HL-60/S4 treated with retinoic acid at 250 ng/mL for 4 days and 3 days (cell line): ENCODE results near the gene CPED1.

Experiments used
- in situ Hi-C: fragments of 300-500 bp; cut with MboI; formaldehyde crosslinking; loops from 2 replicates; pipeline ENCODE4 v1.7.0; 2022; ENCODE audit warnings: low sequenced_read_pairs

The CPED1 gene

DNA sequence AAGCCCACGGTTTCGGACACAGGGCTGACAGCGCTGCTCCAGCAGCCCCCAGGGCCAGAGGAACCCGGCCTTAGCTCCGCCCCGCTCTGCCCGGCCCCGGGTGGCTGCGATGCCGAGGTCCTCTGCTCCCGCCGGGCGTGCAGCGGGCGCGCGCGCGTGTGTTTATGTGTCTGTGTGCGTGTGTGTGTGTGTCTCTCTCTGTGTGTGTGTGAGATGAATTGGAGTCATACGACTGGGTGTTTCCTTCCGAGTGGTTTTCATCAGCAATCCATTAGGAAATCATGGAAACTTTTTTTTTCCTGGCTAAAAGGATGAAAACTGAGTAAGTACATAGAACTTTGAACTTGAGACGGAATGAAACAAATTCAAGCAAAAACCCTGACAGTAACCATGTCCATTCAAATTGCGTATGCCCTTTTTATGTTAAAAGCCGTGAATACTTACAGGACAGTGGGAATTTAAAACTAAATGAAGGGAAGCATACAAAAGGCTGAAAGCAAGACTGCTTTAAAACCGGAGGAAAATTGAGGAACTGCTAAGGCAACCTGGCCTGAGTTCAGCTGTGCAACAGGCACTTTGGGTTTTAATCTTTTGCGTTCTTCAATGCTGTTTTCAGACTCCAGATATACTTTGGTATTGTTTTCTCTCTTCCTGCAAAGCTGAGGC, at the start of gene CPED1:
TSS of gene CPED1 (plus strand) at position 121 of the 666 bp plus-strand sequence. CDS start 911 bp downstream, outside the sequence.
- in situ Hi-C loops = loop anchor here (25.0 kb wide), 1 partner anchor 99 kb away; no protein-coding TSS in a partner anchor

DNA sequence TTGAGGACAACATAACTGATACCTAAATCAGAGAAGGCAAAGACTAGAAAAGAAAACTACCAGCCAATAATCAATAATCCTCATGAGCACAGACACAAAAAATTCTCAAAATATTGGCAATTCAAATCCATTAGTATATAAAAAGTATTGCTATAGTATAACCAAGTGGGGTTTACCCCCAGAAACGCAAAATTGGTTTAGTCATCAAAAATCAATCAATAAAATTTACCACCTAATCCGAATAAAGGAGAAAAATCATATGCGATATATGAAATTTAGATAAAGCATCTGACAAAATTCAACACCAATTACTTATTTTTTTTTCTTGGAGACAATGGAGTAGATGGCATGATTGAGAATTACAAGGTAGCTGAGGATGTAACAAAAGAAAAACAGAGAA, 49.2 kb upstream of the CPED1 start:
- in situ Hi-C loops = no loop called here

DNA sequence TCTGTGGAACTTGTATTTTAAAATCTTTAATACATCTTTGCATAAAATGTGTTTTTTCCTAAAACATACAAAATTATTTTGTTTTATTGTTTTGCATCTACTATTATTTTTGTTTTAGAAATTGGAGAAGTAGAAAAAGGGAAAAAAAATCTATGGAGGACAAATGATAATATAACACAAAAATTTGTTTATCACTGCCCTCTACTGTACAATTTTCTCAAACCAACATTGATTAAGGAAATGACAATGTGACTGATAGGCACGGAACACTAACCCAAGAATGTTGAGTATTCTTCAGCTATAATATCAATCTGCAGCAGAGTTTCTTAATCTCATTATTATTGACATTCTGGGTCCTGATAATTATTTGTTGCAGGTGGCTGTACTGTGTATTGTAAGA, 47.4 kb upstream of the CPED1 start:
- in situ Hi-C loops = no loop called here

DNA sequence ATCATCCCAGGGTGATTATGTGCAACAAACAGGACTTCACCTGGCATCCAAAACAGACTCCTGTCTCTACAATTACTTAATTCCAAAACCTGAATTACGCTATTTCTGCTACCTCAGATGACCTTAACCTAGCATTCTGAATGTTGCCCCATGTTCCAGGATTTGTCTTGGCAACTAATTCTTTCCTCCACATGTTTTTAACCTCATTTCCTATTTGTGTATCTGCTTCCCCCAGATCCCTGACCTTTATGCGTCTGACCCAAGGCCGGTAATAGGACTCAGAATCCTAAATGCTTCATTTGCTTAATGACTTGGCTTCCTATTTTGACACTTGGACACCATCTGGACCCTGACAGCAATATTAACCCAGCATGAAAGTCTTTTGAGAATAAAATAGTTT, 46.7 kb upstream of the CPED1 start:
- in situ Hi-C loops = no loop called here

DNA sequence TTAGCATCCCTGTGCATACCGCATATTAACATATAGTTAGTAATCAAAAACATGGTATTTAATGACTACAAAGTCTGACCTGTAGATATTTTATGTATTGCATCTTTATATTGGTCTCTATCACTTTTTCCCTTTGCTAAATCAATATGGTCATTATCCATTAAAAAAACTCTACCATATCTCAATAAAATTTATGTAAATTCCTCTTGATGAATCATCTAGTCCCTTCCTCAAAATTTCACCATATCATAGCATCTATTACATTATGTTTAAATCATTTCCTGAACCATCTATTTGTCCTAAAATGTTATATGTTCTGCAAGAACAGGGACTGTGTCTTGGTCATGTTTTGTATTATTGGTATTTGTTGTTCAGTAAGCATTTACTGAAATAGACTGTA, 45.6 kb upstream of the CPED1 start:
- in situ Hi-C loops = no loop called here

DNA sequence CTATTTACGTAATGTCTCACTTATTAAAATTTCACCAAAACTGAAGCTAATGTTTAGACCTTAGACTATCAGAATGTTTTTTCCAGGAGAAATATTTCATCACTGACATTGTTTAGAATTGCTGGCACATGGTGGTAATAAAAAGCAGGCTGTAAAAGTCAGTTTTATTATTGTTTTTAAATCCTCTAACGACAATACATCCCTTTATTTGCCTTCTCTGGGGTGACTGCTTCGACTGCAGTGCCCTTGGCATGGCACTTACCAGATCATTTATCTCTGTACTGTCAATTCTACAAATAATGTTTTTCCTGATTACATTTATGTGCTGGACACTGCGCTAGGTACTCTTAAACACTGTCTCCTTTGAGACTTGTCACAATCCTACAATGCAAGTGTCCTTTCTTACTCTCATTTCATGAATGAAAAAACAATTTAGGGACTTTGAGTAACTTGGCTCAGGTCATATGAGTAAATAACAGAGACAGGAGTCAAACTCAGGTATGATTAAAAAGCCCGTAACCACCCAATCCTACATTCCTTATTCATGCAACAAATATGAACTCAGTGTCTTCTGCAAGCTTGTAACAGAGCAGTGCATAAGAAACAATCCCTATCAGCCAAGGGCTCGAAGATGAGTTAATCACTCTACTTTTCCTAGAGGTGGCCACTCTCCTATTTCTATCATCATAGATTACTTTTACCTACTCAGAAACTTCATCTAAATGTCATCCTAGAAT, 43.5 kb upstream of the CPED1 start:
- in situ Hi-C loops = no loop called here

DNA sequence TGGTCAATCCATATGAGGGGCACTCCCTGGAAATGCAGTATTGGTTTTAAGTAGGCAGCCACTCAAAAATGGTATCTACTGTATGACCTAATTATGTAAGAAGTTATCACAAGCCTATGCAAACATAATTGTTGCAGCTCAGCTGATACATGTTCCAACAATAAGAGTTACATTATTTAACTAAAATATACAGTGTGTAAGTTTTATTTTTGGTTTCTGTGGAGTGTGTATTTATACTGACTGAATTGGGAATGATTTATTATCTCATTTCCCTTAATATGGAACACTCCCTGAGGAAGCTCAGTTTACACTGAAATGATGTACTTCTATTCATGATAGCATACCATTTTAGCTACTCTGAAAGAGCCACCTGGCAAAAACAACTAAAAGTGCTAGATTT, 40.5 kb upstream of the CPED1 start:
- in situ Hi-C loops = no loop called here

DNA sequence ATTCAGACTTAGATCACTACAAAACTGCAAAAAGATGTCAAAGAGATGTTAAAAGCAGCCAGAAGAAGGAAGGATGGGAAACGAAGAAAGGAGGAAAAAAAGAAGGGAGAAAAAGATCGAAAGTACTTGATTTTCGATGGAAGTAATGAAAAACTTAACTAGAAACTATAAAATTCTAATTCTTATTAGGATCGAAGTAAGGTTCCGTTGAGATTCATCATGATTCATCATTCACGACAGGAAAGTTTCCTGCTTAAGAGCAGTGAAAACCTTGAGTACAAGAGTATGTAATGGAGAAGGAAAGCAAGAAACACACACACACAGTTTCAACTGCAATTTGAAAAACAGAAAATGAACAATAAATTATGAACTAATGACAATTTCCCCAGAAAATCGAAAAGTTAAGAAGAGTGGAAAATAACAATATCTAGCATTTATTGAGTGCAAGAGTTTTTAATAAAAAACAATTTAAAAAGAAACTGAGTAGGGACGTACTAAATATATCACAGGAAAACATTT, 39.1 kb upstream of the CPED1 start:
- in situ Hi-C loops = no loop called here

DNA sequence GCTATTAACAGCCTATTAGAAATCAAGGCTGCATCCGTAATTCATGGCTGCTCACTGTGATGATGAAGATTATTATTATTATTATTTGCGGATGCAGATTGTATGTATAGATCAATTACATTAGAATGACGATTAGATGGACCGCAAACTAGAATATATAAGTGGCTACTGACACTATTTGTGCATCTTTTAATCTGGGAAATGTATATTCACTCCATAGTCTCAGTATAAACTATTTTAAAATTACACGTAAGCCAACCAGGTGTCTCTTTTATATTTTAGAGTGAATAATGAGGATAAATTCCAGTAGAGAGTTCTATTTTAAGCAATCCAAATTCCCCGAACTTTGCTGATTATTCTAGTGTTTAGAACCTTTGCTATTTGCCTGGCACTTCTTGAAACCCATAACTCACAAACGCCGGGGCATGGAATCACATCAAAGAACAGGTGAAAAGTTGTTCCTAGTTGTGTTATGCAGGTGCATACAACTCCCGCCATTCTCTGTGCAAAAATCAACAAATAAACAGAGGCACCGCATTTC, 38.4 kb upstream of the CPED1 start:
- in situ Hi-C loops = no loop called here

DNA sequence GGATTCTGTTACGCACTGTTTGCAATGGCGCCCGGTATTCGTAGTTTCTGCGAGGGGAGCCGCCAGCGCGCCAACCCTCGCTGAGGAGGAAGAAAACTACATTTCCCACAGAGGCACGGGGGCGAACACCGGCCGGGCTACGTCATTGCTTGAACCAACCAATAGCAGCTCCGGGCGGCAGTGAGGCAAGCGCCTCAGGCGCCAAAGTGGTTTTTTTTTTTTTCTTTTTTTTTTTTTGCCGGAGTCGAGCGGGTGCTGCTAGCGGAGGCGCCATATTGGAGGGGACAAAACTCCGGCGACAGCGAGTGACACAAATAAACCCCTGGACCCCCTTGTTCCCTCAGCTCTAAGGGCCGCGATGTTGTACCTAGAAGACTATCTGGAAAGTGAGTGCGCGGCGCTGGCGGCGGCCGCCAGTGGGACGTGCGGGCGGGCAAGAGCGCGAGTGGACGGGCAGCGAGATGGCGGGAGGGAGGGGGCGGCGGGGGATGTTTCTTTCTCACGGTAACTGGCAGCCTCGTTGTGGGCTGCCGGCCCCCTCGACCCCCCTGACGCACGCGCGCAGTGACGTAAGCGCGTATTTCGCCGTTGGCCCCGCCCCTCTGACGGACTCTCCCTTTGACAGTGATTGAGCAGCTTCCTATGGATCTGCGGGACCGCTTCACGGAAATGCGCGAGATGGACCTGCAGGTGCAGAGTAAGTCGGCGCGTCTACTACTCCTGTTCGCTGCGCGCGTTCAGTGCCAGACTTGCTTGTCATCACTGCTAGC, 37.8 kb upstream of the CPED1 start, which contains the start of gene ING3:
TSS of gene ING3 (plus strand) at position 239 of the 770 bp plus-strand sequence. CDS start at position 359, 120 bp downstream.
- in situ Hi-C loops = no loop called here

DNA sequence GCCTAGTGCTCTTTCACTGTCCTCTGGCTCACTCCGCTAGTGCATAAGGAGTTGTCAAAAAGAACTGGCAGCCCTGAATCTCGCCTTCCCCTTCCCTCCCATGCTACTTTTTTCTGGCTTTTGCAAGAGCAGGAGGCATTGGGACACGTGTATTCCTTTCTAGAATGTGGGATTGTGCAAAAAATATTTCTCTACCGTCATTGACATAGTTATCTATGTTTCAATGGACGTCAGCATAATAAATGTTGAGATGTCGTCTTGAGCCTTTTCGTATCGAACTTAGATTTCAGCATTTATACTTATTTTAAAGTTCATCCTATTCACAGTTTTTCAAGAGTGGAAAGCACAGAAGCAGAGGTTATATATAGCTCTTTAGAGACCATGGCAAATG, 37.2 kb upstream of the CPED1 start:
- in situ Hi-C loops = no loop called here

DNA sequence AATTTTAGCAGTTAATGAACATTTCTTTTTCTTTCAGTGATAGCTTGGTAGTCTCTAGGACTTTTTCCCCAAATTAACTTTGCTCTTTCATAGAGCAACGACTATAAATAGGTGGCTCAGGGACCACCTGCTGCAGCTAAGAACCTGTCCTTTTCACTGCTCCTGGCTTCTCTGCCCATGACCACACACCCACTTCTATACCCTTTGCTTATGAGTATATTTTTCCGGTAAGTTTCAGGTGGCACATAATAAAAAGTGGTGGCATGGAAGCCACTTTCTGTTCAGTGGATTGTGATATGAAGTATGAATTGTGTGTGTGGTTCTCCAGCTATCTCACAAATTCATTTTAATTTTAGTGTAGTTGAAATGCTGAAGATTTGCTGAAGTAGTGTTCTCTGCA, 36.7 kb upstream of the CPED1 start:
- in situ Hi-C loops = no loop called here

DNA sequence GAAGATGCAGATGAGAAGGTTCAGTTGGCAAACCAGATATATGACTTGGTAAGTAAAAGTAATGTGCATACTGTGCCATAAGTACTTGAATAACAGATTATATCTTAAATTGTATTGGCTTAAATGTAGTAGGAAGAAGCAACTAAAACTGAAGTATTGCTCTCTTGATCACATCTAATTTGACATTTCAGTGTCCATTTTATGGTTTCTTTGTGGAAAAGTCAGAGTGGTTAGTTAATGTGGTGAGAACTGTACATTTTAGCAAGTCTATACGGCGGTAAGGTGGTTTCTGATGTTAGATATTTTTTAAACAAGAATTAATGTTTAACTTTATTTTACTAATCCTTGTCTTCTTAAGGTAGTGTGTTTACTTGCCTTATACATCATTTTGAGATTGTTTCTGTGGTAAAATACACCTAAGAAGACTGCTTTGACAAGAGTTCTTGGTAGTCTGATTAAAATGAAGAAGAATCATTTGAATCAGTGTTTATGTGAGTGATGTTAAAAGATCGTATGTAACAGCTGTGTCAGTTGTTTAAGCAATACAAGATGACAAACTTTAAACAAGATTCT, 32.8 kb upstream of the CPED1 start:
- in situ Hi-C loops = no loop called here

DNA sequence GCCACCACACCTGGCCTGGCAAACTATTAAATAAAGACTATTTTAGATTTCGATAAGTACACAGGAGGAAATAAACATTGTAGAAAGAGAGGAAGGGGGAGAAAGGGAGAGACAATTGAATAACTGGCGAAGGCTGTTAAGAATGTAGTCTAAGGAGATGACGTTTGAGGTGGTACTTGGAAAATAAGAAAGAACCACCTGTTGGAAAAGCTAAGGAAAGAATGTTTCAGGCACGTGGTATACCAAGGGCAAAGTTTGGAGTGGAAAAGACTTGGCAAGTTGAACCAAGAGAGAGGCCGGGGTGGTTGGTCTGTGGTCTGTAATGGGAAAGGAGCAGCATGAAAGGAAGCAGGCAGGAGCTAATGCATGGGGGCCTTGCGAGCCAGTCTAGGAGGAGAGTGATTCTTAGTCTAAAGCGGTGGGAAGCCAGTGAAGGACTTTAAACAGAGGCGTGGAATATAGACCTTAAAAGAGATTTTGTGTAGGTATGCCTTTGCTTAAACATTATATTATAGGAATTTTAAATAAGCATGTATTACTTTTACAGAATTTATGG, 28.5 kb upstream of the CPED1 start:
- in situ Hi-C loops = no loop called here

DNA sequence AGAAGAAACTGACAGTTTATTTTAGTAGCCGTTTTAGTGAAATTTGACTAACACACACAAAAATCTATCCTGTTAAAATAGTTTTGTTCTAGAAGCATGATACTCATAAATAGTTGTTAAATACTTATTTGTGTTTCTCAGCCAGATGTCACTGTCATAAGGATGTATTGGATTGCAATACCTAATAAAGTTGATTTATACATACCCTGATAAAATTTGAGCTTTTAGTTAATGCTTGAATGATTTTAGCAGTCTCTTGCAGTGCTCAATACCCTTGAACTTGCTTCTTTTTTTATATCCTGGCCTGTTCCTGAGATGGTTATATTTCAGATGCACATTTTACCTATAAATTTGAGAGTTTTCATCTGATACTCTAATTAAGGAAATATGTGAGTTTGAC, 27.8 kb upstream of the CPED1 start:
- in situ Hi-C loops = no loop called here

DNA sequence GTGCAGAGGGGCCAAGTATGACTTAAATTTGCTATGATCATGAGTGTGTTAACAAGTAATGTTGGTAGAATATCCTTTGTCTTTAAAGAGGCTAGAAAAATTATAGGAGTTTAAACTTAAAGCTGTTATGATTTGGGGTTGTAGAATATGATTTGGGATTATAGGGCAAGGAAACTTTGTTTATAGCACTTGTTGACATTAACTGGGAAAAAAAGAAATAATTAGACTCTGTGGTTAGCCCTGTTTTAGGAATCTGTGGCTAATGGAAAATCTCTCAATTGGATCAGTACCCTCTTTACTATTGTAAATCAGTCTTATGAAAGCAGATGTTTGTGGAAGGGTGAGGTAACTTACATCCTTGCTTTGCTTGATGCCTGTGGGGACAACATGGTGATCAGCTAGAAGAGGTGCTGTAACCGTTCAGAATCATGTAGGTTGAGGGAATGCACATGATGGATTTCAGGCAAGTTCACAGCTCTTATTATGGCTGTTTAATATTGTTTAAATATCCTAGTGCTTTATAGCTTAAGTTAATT, 26.8 kb upstream of the CPED1 start:
- in situ Hi-C loops = no loop called here

DNA sequence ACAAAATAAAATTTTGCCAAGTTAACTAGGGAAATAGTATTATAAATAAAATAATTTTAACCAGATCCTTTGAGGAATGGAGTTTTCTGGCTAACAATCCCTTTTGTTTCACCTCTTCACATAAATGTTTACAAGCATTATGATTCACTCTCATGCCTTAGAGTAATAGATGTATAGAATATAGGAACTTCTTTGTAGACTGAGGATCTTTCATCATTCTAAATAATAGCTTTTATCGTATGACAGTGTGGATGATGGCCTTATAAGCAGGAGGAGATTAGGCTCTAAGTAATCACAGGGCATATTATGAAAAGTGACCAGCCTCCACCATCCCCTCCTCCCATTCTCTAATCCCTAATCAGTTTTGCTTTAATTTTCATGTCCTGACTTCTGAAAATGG, 24.4 kb upstream of the CPED1 start:
- in situ Hi-C loops = no loop called here

DNA sequence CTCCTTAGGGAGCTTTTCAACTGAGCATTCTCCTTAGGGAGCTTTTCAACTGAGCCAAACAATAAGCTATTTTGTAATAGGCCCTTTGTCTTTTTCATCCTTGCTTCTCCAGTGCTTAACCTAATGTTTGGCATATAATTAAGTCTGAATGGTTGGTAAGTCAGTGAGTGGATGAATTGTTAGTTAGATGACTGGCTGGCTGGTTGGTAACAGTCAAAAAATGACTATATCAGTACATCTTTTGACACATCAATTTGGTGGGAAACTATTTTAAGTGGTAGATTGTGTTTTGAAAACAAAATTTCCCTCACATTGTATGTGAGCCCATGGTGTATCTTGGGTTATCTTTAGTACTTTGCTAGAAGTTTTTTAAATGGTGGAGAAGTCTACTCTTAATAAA, 21.6 kb upstream of the CPED1 start:
- in situ Hi-C loops = no loop called here

DNA sequence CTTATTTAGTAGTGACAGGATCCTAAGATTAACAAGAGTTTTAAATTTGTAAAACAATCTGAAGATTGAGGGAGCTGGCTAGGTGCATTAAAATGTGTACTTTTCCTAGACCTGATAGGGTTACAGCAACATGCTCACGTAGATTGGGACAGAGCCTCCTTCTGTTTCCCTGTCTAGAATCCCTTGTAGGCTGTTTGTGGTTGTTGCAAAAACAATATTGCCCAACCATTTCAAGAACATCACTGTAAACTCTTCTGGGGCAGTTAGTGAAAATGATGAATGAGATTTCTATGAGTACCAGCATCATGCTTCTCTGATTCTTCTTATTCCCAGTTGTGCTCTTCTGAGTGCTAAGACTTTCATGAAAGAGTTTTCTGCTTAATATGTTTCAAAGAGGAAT, 14.7 kb upstream of the CPED1 start:
- in situ Hi-C loops = no loop called here

DNA sequence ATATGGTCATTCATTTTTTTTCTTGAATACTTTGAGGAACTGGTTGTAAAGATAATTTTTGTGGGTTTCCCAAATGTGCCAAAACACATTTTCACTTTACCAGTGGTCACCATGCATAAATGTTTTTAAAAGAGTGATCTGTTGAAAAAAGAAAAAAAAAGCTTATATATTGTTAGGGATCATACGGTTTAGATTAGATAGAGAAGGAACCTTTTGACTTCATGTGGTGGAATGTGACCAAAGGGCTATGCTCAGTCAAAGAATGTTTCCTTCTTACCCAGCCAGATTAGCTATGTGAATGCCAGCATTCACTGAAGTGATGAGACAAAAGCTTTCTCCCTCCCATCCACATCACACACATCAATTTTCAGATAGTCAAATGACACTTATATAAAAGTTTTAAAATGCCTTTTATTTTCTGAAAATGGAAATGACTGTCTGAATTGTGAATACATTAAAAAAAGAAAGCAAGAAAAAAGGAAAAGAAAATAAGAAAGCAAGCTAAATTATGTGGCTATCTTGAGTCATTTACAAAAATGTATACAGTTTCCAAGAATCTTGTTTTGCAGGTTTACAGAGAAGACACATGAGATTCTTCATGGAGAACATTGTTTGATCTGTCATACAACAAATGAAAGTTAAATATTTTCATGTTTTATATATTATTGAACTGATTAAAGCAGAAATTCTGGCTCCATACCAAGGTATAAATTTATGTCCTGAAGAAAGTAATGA, 8.6 kb upstream of the CPED1 start:
- in situ Hi-C loops = loop anchor here (25.0 kb wide), 1 partner anchor 107 kb away; no protein-coding TSS in a partner anchor
